ENCODE results near the gene PKP2. TPM values are rescaled to one million over a fixed set of nuclear protein-coding genes. Genes with fewer than 3 reads are reported as not detected.

Gene PKP2
- total RNA-seq, 6 donors from 2014 or later: 2.5 to 14.8 (median 5.5) TPM

- no peak for DNase-seq
- H3K4me1 ChIP-seq: no peaks in the 10 kb centered on the region
- TF ChIP-seq EP300 (IDR thresholded peaks at IDR 0.05) (no peak), POLR2AphosphoS5 (IDR thresholded peaks at IDR 0.05) (no peak), CTCF (IDR thresholded peaks at IDR 0.05) (no peak), POLR2A (IDR thresholded peaks at IDR 0.05) (no peak)
- H3K36me3 ChIP-seq: no peaks in the 10 kb centered on the region
- H3K27ac ChIP-seq: no peak overlapping the region
- no peaks in the 10 kb centered on the region for H3K9me3 ChIP-seq
- no peak for ATAC-seq (ENCODE audit: low FRiP score in 2 of 2)
- WGBS, 2 donors: 90 to 92% methylated on average over 7 of the region's 7 CpGs
- H3K4me3 ChIP-seq: no peak overlapping the region
- no peaks in the 10 kb centered on the region for H3K27me3 ChIP-seq
Measured at GRCh38 chr12:32811686-32812392, 84.7 kb downstream of the PKP2 start.

- no peaks in the 10 kb centered on the region for H3K36me3 ChIP-seq
- H3K27me3 ChIP-seq: no peaks in the 10 kb centered on the region
- H3K27ac ChIP-seq: no peak overlapping the region
- 100% methylated on average over 1 of the region's 1 CpG for WGBS, 2 donors
- TF ChIP-seq POLR2AphosphoS5 (IDR thresholded peaks at IDR 0.05) (no peak), EP300 (IDR thresholded peaks at IDR 0.05) (no peak), POLR2A (IDR thresholded peaks at IDR 0.05) (no peak), CTCF (IDR thresholded peaks at IDR 0.05) (no peak)
- H3K4me1 ChIP-seq: no peaks in the 10 kb centered on the region
- ATAC-seq (ENCODE audit: low FRiP score in 2 of 2) (no peak), DNase-seq (no peak)
- H3K4me3 ChIP-seq: no peak overlapping the region
- no peaks in the 10 kb centered on the region for H3K9me3 ChIP-seq
Measured at GRCh38 chr12:32809846-32810245, 86.7 kb downstream of the PKP2 start.

GRCh38 chr12:32809196-32809595, 87.4 kb downstream of the PKP2 start:
- WGBS, 2 donors: 17% methylated on average over 1 of the region's 1 CpG; no CpG with 5 or more reads in 1 of the 2 donors
- TF ChIP-seq POLR2A (IDR thresholded peaks at IDR 0.05): no peak
- no peak for TF ChIP-seq EP300 (IDR thresholded peaks at IDR 0.05)
- no peak for TF ChIP-seq CTCF (IDR thresholded peaks at IDR 0.05)
- no peak for TF ChIP-seq POLR2AphosphoS5 (IDR thresholded peaks at IDR 0.05)
- Histone ChIP-seq H3K9me3 (no peaks in the 10 kb centered on the region), H3K36me3 (no peaks in the 10 kb centered on the region), H3K27ac (no peak overlapping the region), H3K4me3 (no peak overlapping the region), H3K27me3 (no peaks in the 10 kb centered on the region), H3K4me1 (no peaks in the 10 kb centered on the region)
- ATAC-seq (ENCODE audit: low FRiP score in 2 of 2) (no peak), DNase-seq (no peak)

GRCh38 chr12:32804301-32804700, 92.3 kb downstream of the PKP2 start:
- no peaks in the 10 kb centered on the region for H3K4me1 ChIP-seq
- ATAC-seq (ENCODE audit: low FRiP score in 2 of 2) (no peak), DNase-seq (no peak)
- no peaks in the 10 kb centered on the region for H3K9me3 ChIP-seq
- H3K36me3 ChIP-seq: no peaks in the 10 kb centered on the region
- 61 to 86% methylated on average over 3 of the region's 3 CpGs for WGBS, 2 donors
- no peak overlapping the region for H3K4me3 ChIP-seq
- TF ChIP-seq CTCF (IDR thresholded peaks at IDR 0.05) (no peak), POLR2A (IDR thresholded peaks at IDR 0.05) (no peak), POLR2AphosphoS5 (IDR thresholded peaks at IDR 0.05) (no peak), EP300 (IDR thresholded peaks at IDR 0.05) (no peak)
- H3K27me3 ChIP-seq: no peaks in the 10 kb centered on the region
- H3K27ac ChIP-seq: no peak overlapping the region
